Heart right ventricle (tissue), 16 donors: Measurements from ENCODE around the gene CFAP69. TPM values are rescaled to one million over a fixed set of nuclear protein-coding genes. Genes with fewer than 3 reads are reported as not detected.

Source experiments
- ATAC-seq, 8 donors: fragments of 200-7000 bp; cut with Tn5 transposase; one replicate each; pipeline ENCODE4 v1.9.1; 2020; ENCODE audit warnings: mild to moderate bottlenecking in 8 of 8, moderate library complexity in 8 of 8, moderate number of reproducible peaks in 1 of 8
- DNase-seq, 2 donors: peaks; one replicate each; pipeline ENCODE4 v3.0.0-alpha.2; 2020
- H3K27ac ChIP-seq, 10 donors: fragments of 200-600 bp; sonication (generic) in 2 of 10; one replicate each; pipeline versions ENCODE4 v1.5.0 to v1.8.0; 2020 to 2022; ENCODE audit warnings: mild to moderate bottlenecking in 3 of 10
- H3K27me3 ChIP-seq, 7 donors: fragments of 200-600 bp; one replicate each; pipeline ENCODE4 v1.8.0; 2021 to 2022; ENCODE audit warnings: mild to moderate bottlenecking in 2 of 7
- H3K36me3 ChIP-seq, 9 donors: fragments of 200-600 bp; sonication (generic) in 1 of 9; one replicate each; pipeline versions ENCODE4 v1.5.0 to v1.8.0; 2020 to 2022; ENCODE audit warnings: mild to moderate bottlenecking in 2 of 9
- H3K4me1 ChIP-seq, 9 donors: fragments of 200-600 bp; sonication (generic) in 1 of 9; one replicate each; pipeline versions ENCODE4 v1.5.0 to v1.8.0; 2020 to 2022; ENCODE audit warnings: mild to moderate bottlenecking in 4 of 9
- H3K4me3 ChIP-seq, 10 donors: fragments of 200-600 bp; sonication (generic) in 2 of 10; one replicate each; pipeline versions ENCODE4 v1.5.0 to v1.8.0; 2020 to 2022; ENCODE audit warnings: mild to moderate bottlenecking in 7 of 10, moderate library complexity in 2 of 10
- H3K9me3 ChIP-seq, 11 donors: fragments of 200-600 bp in 10 of 11; sonication (generic) in 2 of 11; one replicate each; pipeline versions ENCODE4 v1.5.0 to v1.8.0; 2013 to 2022; ENCODE audit warnings: mild to moderate bottlenecking in 2 of 11, control low read depth in 1 of 11, moderate library complexity in 1 of 11
- CTCF ChIP-seq, 9 donors: fragments of 200-600 bp; sonication (generic) in 2 of 9; IDR thresholded peaks; one replicate each; pipeline versions ENCODE4 v1.5.0 to v1.8.0; 2021 to 2022; ENCODE audit warnings: antibody characterized with exemption in 9 of 9, mild to moderate bottlenecking in 5 of 9, moderate library complexity in 1 of 9
- WGBS, 2 donors: extraction: QIAGEN DNeasy Blood & Tissue Kit; methylation state at CpG; one replicate each; pipeline ENCODE4 v1.1.7; 2013; ENCODE audit warnings: inconsistent platforms in 1 of 2; 5-methylcytosine and 5-hydroxymethylcytosine counted together
- intact Hi-C, 10 donors: fragments of 100-400 bp; cut with DNase I; formaldehyde crosslinking; loops; one replicate each; pipeline versions ENCODE4 v1.11.1 to v1.14.2; 2022
- polyA plus RNA-seq, 2 donors: library from polyadenylated mRNA; stranded (reverse); fragments of 200-250 nt; gene quantifications; one replicate each; pipeline ENCODE4 v1.2.3, GENCODE V29; 2013
- total RNA-seq, 10 donors: library from RNA; stranded (reverse); fragmentation: NEBNext Ultra II Directional in 3 of 10; extraction: Animal tissue kit (Norgen Biotek cat#: 25700) in 3 of 10; gene quantifications; one replicate each; pipeline versions ENCODE4 v1.2.1 to v1.2.4, GENCODE V29; 2021 to 2023
- donor health status: Arrhythmogenic right ventricular cardiomyopathy.
- donor health status: ischemic (EF 13 %, LVEDD 7.1; RV severe dilation, severe dysfunction).
- donor health status: healthy with polysubstance abuse.
- donor health status: DM: no; HTN: yes; CAD: no.
- donor health status: DM: no; HTN: no; CAD: no.
- donor health status: ischemic (EF 25% LVEDD 6.9; RV normal size, moderate dysfunction).
- donor health status: ischemic (EF 25% LVEDD 5.7; RV mildly dilated, moderate dysfunction).
- donor health status: healthy.
- donor health status: DM: yes; HTN: yes; CAD: no.
- donor health status: Ischemic cardiomyopathy.
- donor health status: ischemic (EF 35%, LVEDD 5.7; RV mildly dilated, moderate dysfunction).
- donor health status: nonischemic (EF 11% LVEDD 7.7; RV severe dilation, severe dysfunction).
- donor health status: DM: yes; HTN: yes; CAD: no.
- donor health status: PGD.
- donor health status: ischemic (EF 29% LVEDD 5.4; RV normal size, mild dysfunction).
- donor health status: nonischemic (EF 23%, LVEDD 6.1; RV moderate dilation, normal function).

CFAP69 gene
- total and polyA plus RNA-seq, 12 donors = 0.68 to 4.2 (median 2.8) TPM

- ATAC-seq (peak in 2 of 8 donors; percentile 37 to 70), DNase-seq (no peak)
- Histone ChIP-seq H3K27me3 (peaks cover 9 to 91% (median 66%) of the 10 kb centered on the region in 7 donors), H3K9me3 (no peaks in the 10 kb centered on the region), H3K4me1 (peaks cover 0 to 8% (median 5%) of the 10 kb centered on the region in 9 donors), H3K4me3 (peak within 1 kb of the TSS in 9 of 10 donors; percentile 18 to 44 (median 31)), H3K27ac (no peak within 1 kb of the TSS), H3K36me3 (no peaks in the 10 kb centered on the region)
- 1 to 4% methylated on average over 60 to 62 of the region's 62 CpGs for WGBS, 2 donors
- intact Hi-C loops = no loop called here
- TF ChIP-seq CTCF (IDR thresholded peaks at IDR 0.05) = no peak
These were observed 76.0 kb downstream of the CFAP69 start, which contains the start of gene FAM237B for GRCh38 chr7:90320801-90321494. Gene FAM237B, minus strand, starts transcription at chr7:90321304. Its CDS starts 1,556 bp downstream, at chr7:90319748.

DNA sequence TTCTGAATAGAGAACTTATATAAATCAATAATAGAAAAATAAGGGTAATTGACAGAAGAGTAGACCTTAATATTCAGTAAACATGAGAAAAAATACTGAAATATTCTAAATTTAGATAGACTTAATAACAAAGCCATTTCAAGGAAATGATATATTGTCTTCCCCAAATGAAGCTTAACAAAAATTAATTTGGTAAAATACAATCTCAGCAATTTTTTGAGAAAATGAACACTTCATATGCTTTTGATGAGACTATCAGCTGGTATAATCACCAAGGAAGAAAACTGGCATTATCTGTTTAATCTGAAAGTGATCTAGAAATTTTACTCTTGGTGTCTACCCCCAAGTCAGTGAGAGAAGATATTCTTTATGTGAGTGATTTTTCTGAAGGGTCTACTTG lies 77.9 kb downstream of the CFAP69 start:
- H3K4me1 ChIP-seq = peaks cover 0 to 8% (median 5%) of the 10 kb centered on the region in 9 donors
- no peak overlapping the region for H3K4me3 ChIP-seq
- no peaks in the 10 kb centered on the region for H3K9me3 ChIP-seq
- intact Hi-C loops = no loop called here
- H3K27me3 ChIP-seq = peaks cover 9 to 85% (median 65%) of the 10 kb centered on the region in 7 donors
- no peaks in the 10 kb centered on the region for H3K36me3 ChIP-seq
- H3K27ac ChIP-seq = no peak overlapping the region
- TF ChIP-seq CTCF (IDR thresholded peaks at IDR 0.05) = no peak
- DNase-seq = no peak
- no peak for ATAC-seq

GRCh38 chr7:90326500-90326899 lies 81.5 kb downstream of the CFAP69 start:
- WGBS, 2 donors = 0 to 13% methylated on average over 1 of the region's 1 CpG
- intact Hi-C loops = no loop called here
- peaks cover 0 to 55% (median 31%) of the 10 kb centered on the region in 7 donors for H3K27me3 ChIP-seq

More at GRCh38 chr7:90326500-90326899, 81.5 kb downstream of the CFAP69 start:
- TF ChIP-seq CTCF (IDR thresholded peaks at IDR 0.05) = no peak
- Histone ChIP-seq H3K4me3 (no peak overlapping the region), H3K9me3 (no peaks in the 10 kb centered on the region), H3K36me3 (no peaks in the 10 kb centered on the region), H3K4me1 (no peaks in the 10 kb centered on the region), H3K27ac (no peak overlapping the region)
- ATAC-seq = no peak
- DNase-seq = no peak
